Immature natural killer cell (primary cell): ENCODE measurements around the gene NXPH1. TPM values are rescaled to one million over a fixed set of nuclear protein-coding genes. Genes with fewer than 3 reads are reported as not detected.
"Not testable (repeated sequence)": the region's sequence is repeated elsewhere in the genome, so short reads cannot be mapped to it uniquely, and the experiment has no call there.

Source experiments
- DNase-seq, 3 donors: peaks; one replicate each; pipeline ENCODE4 v3.0.0; 2022; ENCODE audit warnings: mixed read lengths in 1 of 3
- H3K27ac Mint-ChIP-seq, 6 donors: one replicate each; pipeline ENCODE4 v1.8.0; 2020; ENCODE audit warnings: mixed read lengths in 6 of 6, mild to moderate bottlenecking in 5 of 6, inconsistent platforms in 4 of 6, moderate library complexity in 3 of 6
- H3K27me3 Mint-ChIP-seq, 3 donors: one replicate each; pipeline ENCODE4 v1.8.0; 2020 to 2021; ENCODE audit warnings: low read depth in 3 of 3, mild to moderate bottlenecking in 3 of 3, mixed read lengths in 3 of 3, moderate library complexity in 3 of 3, inconsistent platforms in 1 of 3
- H3K36me3 Mint-ChIP-seq, 3 donors: one replicate each; pipeline ENCODE4 v1.8.0; 2020; ENCODE audit warnings: mixed read lengths in 3 of 3, inconsistent platforms in 2 of 3, mild to moderate bottlenecking in 2 of 3
- H3K4me1 Mint-ChIP-seq, 2 donors: one replicate each; pipeline ENCODE4 v1.8.0; 2020; ENCODE audit warnings: inconsistent platforms in 2 of 2, mild to moderate bottlenecking in 2 of 2, mixed read lengths in 2 of 2, moderate library complexity in 1 of 2
- H3K4me3 Mint-ChIP-seq, 5 donors: one replicate each; pipeline ENCODE4 v1.8.0; 2020; ENCODE audit warnings: mild to moderate bottlenecking in 5 of 5, mixed read lengths in 5 of 5, inconsistent platforms in 3 of 5, moderate library complexity in 3 of 5
- H3K9me3 Mint-ChIP-seq, 6 donors: one replicate each; pipeline ENCODE4 v1.8.0; 2020; ENCODE audit warnings: mild to moderate bottlenecking in 6 of 6, mixed read lengths in 6 of 6, inconsistent platforms in 4 of 6, moderate library complexity in 3 of 6
- polyA plus RNA-seq, 3 donors: library from polyadenylated mRNA; unstranded; fragments of 300-500 nt; fragmentation: Illumina TruSeq; gene quantifications; one replicate each; pipeline ENCODE4 v1.2.3, GENCODE V29; 2021

The NXPH1 gene
- polyA plus RNA-seq, 3 donors from 2014 or later, result not detected

DNA sequence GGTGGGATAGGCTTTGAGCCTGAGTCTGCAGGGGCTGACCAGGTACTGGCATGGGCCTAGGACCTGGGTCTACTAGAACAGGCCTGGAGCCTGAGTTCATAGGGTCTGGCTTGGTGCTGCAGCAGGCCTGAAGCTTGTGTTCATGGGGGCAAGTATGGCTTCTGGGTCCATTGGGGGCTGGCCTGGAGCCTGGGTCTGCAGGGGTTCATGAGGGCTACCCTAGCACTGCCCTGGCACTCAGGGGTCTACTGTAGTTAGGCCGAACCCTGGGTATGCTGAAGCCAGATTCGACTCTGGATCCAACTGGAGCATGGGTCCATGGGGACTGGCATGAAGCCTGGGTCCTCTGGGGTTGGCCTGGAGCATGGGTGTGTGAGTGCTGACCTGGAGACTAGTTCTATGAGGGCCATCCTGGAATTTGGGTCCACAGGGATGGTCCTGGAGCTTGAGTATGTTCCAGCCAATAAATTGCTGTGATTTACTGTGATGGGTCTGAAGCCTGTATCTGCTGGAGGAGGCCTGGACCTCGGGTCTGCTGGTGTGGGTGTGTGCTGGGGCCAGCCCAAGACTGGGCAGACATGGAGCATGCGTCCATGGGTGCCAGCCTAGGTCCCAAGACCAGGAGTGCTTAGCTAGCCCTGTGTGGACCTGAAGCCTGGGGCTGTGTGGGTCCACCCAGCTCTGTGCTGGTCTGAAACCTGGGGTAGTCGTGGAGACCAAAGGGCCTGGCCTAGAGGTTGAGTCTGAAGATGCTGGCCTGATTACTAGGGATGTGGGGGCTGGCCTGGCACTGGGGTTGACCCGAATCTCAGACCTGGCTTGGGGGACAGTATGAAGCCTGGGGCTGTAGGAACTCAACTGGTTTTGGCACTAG lies 235.5 kb downstream of the NXPH1 start:
- Mint-ChIP-seq H3K4me3 (no peak overlapping the region), H3K36me3 (no peaks in the 10 kb centered on the region), H3K27ac (no peak overlapping the region), H3K27me3 (peaks cover 0 to 2% (median 0%) of the 10 kb centered on the region in 3 donors), H3K4me1 (no peaks in the 10 kb centered on the region), H3K9me3 (peaks cover 2 to 38% (median 20%) of the 10 kb centered on the region in 6 donors)
- no peak for DNase-seq

- DNase-seq, result no peak
- H3K9me3 Mint-ChIP-seq, result peaks cover 5 to 42% (median 19%) of the 10 kb centered on the region in 6 donors
- no peaks in the 10 kb centered on the region for H3K36me3 Mint-ChIP-seq
- no peaks in the 10 kb centered on the region for H3K4me1 Mint-ChIP-seq
- H3K4me3 Mint-ChIP-seq, result no peak overlapping the region
- peaks cover 0 to 2% (median 0%) of the 10 kb centered on the region in 3 donors for H3K27me3 Mint-ChIP-seq
- no peak overlapping the region for H3K27ac Mint-ChIP-seq
Measured at GRCh38 chr7:8669501-8669851, 236.1 kb downstream of the NXPH1 start.

GRCh38 chr7:8684426-8684825 lies 251.0 kb downstream of the NXPH1 start:
- no peak overlapping the region for H3K27ac Mint-ChIP-seq
- no peak overlapping the region for H3K4me3 Mint-ChIP-seq
- H3K4me1 Mint-ChIP-seq, result no peaks in the 10 kb centered on the region
- no peaks in the 10 kb centered on the region for H3K36me3 Mint-ChIP-seq
- no peaks in the 10 kb centered on the region for H3K27me3 Mint-ChIP-seq
- peaks cover 0 to 11% (median 4%) of the 10 kb centered on the region in 6 donors for H3K9me3 Mint-ChIP-seq
- DNase-seq, result no peak

DNA sequence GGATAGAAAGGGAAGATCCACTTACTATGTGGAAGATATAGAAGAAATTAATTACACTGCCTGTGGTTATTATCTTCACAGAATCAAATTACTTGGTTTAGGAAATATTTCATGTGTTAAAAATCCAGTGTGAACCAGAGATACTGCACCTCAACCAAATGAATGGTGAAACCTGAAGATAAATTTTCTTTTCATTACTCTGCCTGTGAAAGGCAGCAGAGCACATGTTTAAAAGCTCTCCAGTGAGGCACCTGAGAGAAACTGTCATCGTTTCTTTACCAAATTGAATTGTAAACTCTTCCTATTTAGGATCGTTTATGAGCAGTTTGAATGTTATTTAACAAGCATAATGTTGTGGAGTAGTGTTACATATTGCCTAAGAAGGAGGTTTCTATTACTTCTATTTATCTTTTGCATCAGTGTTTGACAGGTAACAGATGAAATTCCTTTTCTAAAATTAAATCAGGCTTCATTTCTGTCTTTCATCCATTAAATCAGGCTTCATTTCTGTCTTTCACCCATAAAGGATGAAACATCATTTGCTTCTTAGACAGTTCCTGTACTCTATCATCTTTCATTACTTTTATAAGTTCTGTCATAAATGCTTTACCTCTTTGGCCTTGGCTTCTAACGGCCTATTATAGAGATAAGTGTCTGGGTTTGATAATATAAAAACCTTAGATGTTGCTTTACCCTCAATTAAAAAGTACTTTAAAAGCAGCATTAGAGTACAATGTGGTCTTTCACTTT lies 266.6 kb downstream of the NXPH1 start:
- H3K27ac Mint-ChIP-seq, result no peak overlapping the region

GRCh38 chr7:8702807-8703206 lies 269.4 kb downstream of the NXPH1 start:
- H3K4me1 Mint-ChIP-seq, result no peaks in the 10 kb centered on the region
- H3K4me3 Mint-ChIP-seq, result no peak overlapping the region
- peaks cover 0 to 2% (median 0%) of the 10 kb centered on the region in 3 donors for H3K27me3 Mint-ChIP-seq
- no peak for DNase-seq
- H3K9me3 Mint-ChIP-seq, result peaks cover 0 to 9% (median 0%) of the 10 kb centered on the region in 6 donors
- H3K27ac Mint-ChIP-seq, result no peak overlapping the region
- H3K36me3 Mint-ChIP-seq, result no peaks in the 10 kb centered on the region

More for the DNA sequence above, 266.6 kb downstream of the NXPH1 start:
- Mint-ChIP-seq H3K36me3 (no peaks in the 10 kb centered on the region), H3K9me3 (peaks cover 0 to 11% (median 3%) of the 10 kb centered on the region in 6 donors), H3K4me1 (no peaks in the 10 kb centered on the region), H3K4me3 (no peak overlapping the region), H3K27me3 (peaks cover 0 to 4% (median 0%) of the 10 kb centered on the region in 3 donors)
- no peak for DNase-seq

- Mint-ChIP-seq H3K27me3 (peaks cover 0 to 2% (median 0%) of the 10 kb centered on the region in 3 donors), H3K4me1 (no peaks in the 10 kb centered on the region), H3K27ac (no peak overlapping the region), H3K36me3 (no peaks in the 10 kb centered on the region), H3K4me3 (no peak overlapping the region), H3K9me3 (peaks cover 0 to 17% (median 4%) of the 10 kb centered on the region in 6 donors)
- no peak for DNase-seq
Measured at GRCh38 chr7:8710124-8710523, 276.7 kb downstream of the NXPH1 start.

DNA sequence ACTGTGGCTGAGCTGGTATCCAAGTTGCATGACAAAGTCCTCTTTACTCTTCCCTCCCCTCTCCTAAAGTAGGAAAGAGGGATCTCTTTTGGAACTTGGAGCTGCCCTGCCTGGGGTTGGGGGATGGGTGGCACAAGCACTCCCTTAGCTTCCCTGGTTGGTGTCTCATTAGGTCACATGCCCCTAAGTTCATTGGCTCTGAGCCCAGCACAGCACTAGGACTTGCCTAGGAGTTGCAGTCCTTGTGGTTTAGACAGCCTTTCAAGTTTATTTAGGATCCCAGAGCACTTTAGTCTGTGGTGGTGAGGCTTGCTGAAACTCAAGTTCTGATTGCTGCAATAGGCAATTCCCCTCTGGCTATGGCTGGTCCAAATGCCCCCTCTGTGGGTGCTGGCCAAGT lies 281.4 kb downstream of the NXPH1 start:
- no peak for DNase-seq
- Mint-ChIP-seq H3K27me3 (peaks cover 0 to 2% (median 0%) of the 10 kb centered on the region in 3 donors), H3K4me3 (no peak overlapping the region), H3K4me1 (no peaks in the 10 kb centered on the region), H3K27ac (no peak overlapping the region), H3K9me3 (peaks cover 0 to 27% (median 5%) of the 10 kb centered on the region in 6 donors), H3K36me3 (no peaks in the 10 kb centered on the region)

DNA sequence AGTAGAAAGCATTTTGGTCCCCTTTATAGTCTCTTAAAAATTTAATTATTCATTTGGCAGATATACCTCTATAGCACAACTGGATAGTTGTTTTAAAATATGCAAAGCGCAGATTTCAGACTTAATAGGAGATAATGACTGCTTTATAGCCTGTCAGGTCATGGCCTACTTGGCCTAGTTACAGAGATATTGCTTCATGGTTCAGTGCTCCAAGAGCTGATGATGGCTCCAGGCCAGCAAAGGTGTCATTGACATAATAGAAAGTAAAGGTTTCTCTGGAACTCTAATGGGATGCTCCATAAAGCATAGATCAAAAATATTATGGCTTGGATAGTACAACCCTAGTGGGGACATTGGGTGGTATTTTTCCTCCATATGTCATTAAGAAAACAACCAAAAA lies 285.7 kb downstream of the NXPH1 start:
- Mint-ChIP-seq H3K9me3 (peaks cover 0 to 14% (median 2%) of the 10 kb centered on the region in 6 donors), H3K27me3 (no peaks in the 10 kb centered on the region), H3K4me3 (no peak overlapping the region), H3K27ac (no peak overlapping the region), H3K4me1 (no peaks in the 10 kb centered on the region), H3K36me3 (no peaks in the 10 kb centered on the region)
- DNase-seq, result no peak

DNA sequence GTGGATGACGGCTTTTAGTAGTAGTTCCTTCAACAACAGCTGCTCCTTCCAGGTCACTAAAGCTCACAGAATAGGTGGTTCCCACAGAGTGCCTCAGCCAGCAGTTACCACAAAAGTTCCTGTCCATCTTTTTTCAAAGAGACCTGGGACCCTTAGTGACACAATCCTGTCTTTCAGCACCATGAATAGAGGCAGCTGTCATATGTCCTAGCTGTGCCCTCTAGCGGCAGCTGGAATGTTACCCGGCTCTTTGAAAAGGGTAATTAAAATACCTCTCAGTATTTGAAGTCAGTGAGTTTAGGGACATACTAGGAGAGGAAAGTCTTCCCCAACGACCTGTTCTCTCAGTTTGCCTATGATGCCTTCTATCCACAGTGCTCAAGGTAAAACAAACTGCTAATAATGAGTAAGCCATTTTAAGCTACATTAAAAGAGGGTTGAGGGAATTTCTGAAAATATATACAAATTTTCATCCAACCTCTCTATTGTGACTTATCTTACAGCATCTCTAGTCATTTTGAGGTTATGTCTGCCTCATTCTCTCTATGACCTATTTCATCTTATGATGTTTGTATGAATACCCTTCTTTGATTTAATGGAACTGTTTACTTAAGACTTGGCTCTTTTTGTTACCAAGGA lies 290.8 kb downstream of the NXPH1 start:
- no peaks in the 10 kb centered on the region for H3K36me3 Mint-ChIP-seq
- H3K9me3 Mint-ChIP-seq, result peaks cover 0 to 5% (median 2%) of the 10 kb centered on the region in 6 donors
- H3K4me3 Mint-ChIP-seq, result no peak overlapping the region
- no peak overlapping the region for H3K27ac Mint-ChIP-seq
- no peaks in the 10 kb centered on the region for H3K4me1 Mint-ChIP-seq
- no peaks in the 10 kb centered on the region for H3K27me3 Mint-ChIP-seq
- no peak for DNase-seq

DNA sequence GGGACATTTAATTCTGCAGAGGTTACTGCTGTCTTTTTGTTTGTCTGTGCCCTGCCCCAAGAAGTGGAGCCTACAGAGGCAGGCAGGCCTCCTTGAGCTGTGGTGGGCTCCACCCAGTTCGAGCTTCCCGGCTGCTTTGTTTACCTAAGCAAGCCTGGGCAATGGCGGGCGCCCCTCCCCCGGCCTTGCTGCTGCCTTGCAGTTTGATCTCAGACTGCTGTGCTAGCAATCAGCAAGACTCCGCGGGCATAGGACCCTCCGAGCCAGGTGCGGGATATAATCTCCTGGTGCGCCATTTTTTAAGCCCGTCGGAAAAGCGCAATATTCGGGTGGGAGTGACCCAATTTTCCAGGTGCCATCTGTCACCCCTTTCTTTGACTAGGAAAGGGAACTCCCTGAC lies 298.3 kb downstream of the NXPH1 start:
- not testable (repeated sequence) for H3K27me3 Mint-ChIP-seq, H3K36me3 Mint-ChIP-seq, H3K4me3 Mint-ChIP-seq, H3K4me1 Mint-ChIP-seq, H3K27ac Mint-ChIP-seq, DNase-seq
- H3K9me3 Mint-ChIP-seq, result peaks cover 7 to 33% (median 12%) of the 10 kb centered on the region in 6 donors

GRCh38 chr7:8739837-8740236 lies 306.4 kb downstream of the NXPH1 start:
- Mint-ChIP-seq H3K36me3 (peaks cover 0 to 4% (median 0%) of the 10 kb centered on the region in 3 donors), H3K27me3 (peaks cover 0 to 1% (median 0%) of the 10 kb centered on the region in 3 donors), H3K4me3 (no peak overlapping the region), H3K9me3 (peaks cover 0 to 27% (median 10%) of the 10 kb centered on the region in 6 donors), H3K4me1 (no peaks in the 10 kb centered on the region), H3K27ac (no peak overlapping the region)
- no peak for DNase-seq

- H3K27ac Mint-ChIP-seq, result no peak overlapping the region
- H3K4me1 Mint-ChIP-seq, result no peaks in the 10 kb centered on the region
- H3K9me3 Mint-ChIP-seq, result peaks cover 0 to 12% (median 8%) of the 10 kb centered on the region in 6 donors
- no peak overlapping the region for H3K4me3 Mint-ChIP-seq
- H3K27me3 Mint-ChIP-seq, result peaks cover 0 to 1% (median 0%) of the 10 kb centered on the region in 3 donors
- H3K36me3 Mint-ChIP-seq, result peaks cover 0 to 4% (median 0%) of the 10 kb centered on the region in 3 donors
- DNase-seq, result no peak
Measured at GRCh38 chr7:8742837-8743236, 309.4 kb downstream of the NXPH1 start.

DNA sequence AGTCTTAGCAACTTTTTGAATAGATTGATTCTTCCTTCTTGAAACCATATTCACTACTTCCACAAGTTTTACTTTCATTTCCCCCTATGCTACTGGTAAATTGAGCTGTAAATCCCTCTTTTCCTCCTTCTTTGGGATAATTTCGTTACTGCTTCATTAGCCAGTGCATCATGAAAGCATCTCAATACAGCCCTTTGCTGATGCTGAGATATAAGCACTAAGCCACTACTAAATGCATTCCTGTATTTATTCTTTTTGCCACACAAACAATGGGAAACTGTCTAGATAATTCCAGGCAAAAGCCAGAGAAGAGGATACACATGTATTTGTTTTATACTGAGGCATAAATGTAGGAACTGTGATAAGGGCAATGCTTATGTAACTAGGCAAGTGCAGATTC lies 313.9 kb downstream of the NXPH1 start:
- Mint-ChIP-seq H3K36me3 (no peaks in the 10 kb centered on the region), H3K27ac (no peak overlapping the region), H3K4me3 (no peak overlapping the region), H3K9me3 (peaks cover 0 to 10% (median 5%) of the 10 kb centered on the region in 6 donors), H3K4me1 (no peaks in the 10 kb centered on the region), H3K27me3 (peaks cover 0 to 2% (median 1%) of the 10 kb centered on the region in 3 donors)
- no peak for DNase-seq
